Fibroblast of villous mesenchyme (primary cell): ENCODE measurements around the gene CMIP. TPM values are rescaled to one million over a fixed set of nuclear protein-coding genes. Genes with fewer than 3 reads are reported as not detected.

Experiments used
- DNase-seq: peaks from one replicate; pipeline ENCODE4 v3.0.0-alpha.2; 2010; ENCODE audit warnings: low read depth
- H3K4me3 ChIP-seq: 2 replicates; pipeline ENCODE4 v1.5.1; 2011; ENCODE audit warnings: low read depth, mild to moderate bottlenecking, low read length
- total RNA-seq: library from RNA; depleted of rRNA; stranded (reverse); fragments of >200 nt; gene quantifications from 2 replicates; pipeline ENCODE4 v1.2.3, GENCODE V29; 2012
- TF ChIP-seq, protein P1 (sequence below): IDR thresholded peaks from 2 replicates; pipeline ENCODE4 v1.5.1; 2012; ENCODE audit warnings: low read depth, mild to moderate bottlenecking, low read length; ENCODE audit not compliant: insufficient read depth

CMIP gene
- total RNA-seq, 1 donor = 7.8 TPM

DNA sequence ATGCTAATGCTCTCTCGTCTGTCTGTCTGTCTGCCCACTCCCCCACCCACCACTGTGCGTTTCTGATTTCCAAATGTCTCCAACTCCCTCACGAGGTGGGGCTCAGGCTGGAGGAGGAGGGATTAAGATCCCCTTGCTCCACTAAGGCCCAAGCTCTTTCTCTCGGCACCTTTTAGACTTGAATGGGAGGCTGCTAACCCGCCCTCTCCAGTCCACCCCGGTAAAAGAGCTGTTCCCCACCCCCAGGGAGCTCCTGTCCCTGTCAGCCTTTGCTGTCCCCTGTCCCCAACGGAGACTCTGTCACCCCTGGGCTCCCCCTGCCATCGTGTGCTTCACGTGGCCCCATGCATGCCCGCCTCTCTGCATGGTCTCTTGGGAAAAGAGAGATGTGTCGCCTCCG, 266.0 kb downstream of the CMIP start:
- DNase-seq = no peak
- TF ChIP-seq, protein P1, sequence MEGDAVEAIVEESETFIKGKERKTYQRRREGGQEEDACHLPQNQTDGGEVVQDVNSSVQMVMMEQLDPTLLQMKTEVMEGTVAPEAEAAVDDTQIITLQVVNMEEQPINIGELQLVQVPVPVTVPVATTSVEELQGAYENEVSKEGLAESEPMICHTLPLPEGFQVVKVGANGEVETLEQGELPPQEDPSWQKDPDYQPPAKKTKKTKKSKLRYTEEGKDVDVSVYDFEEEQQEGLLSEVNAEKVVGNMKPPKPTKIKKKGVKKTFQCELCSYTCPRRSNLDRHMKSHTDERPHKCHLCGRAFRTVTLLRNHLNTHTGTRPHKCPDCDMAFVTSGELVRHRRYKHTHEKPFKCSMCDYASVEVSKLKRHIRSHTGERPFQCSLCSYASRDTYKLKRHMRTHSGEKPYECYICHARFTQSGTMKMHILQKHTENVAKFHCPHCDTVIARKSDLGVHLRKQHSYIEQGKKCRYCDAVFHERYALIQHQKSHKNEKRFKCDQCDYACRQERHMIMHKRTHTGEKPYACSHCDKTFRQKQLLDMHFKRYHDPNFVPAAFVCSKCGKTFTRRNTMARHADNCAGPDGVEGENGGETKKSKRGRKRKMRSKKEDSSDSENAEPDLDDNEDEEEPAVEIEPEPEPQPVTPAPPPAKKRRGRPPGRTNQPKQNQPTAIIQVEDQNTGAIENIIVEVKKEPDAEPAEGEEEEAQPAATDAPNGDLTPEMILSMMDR = no peak
- H3K4me3 ChIP-seq = no peak overlapping the region

DNA sequence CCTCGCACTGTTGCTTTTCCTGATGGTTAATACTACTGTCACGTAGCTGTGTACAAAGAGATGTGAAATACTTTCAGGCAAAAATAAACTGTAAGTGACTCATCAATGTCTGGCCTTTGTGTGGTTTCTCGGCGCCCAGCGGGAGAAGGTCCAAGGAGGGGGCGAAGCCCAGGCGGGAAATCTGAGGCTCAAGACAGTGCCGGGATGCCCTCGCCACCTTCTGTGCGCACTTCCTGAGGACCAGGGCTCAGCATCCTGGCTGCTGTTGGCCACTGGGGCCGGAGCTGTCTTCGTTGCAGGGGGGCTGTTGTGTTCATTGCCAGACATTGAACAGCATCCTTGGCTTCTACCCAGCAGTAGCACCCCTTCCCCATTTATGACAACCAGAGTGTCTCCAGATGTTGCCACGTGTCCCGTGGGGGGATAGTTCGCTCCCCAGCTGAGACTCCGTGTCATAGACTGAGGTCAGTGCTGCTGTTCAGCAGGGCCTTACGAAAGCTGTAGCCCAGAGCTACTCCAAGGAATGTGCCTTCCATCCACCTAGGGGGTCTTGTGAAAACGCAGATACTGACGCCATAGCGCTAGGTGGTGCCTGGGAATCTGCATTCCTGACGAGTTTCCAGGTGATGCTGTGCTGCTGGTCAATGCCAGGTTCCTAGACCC, 267.2 kb downstream of the CMIP start:
- TF ChIP-seq, protein P1 = no peak
- H3K4me3 ChIP-seq = no peak overlapping the region
- peak; percentile 94 for DNase-seq

DNA sequence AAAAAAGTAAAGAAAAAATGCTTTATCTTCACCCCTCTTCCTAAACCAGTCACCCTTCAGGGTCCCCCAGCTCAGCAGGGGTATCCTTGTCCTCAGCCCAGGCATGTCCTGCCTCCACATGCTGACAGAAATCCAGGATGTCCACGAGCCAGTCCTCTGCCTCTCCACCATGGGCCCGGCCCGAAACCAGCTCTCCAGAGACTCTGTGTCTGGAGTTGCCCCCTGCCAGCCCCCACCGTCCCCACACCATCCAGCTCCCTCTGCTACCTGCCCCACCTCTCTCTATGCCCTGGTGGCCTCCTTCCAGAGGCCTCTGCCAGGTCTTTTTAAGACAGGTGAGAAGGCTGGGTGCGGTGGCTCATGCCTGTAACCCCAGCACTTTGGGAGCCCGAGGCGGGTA, 268.1 kb downstream of the CMIP start:
- TF ChIP-seq, protein P1 = no peak
- DNase-seq = no peak
- H3K4me3 ChIP-seq = no peak overlapping the region

DNA sequence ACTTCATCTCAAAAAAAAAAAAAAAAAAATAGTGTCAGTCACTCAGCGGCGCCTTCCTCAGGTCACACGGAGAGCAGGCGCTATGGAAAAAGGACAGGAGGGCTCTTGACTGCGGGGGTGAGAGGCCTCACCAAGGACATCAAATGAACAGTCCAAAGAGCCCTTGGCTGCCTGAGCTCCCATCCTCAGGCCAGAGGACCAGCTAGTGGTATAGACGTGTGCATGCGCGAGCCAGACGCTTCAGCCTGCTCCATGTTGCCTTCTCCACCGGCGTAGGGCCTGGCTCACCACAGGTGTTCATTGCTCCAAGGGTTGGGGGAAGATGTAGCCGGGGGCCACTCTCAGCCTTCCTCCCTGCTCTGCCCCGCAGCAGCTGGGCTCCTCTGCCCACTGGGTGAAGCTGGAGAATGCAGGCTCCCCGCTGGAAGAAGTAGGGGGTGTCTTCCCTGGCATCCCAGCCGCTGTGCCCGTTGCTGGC, 268.7 kb downstream of the CMIP start:
- no peak overlapping the region for H3K4me3 ChIP-seq
- TF ChIP-seq, protein P1 = no peak
- no peak for DNase-seq

DNA sequence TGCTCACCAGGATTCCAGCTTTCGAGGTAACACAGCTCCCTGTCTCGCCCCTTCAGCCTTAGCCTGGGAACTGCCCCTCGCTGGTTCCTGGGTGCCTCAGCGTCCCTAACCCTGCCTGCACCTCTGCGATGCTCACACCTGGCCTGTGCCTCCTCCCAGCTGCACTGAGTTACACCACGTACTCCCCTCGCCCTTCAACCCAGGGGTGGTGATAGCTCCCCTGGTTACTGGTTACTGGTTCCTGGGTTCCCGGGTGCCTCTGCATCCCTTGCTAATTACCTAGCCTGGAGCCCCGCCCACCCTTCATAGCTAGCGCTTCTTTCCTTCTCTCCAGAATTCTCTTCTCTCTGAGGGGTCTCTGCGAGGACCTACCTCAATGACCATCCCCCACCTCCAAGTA, 269.2 kb downstream of the CMIP start:
- TF ChIP-seq, protein P1 = no peak
- no peak for DNase-seq
- no peak overlapping the region for H3K4me3 ChIP-seq

DNA sequence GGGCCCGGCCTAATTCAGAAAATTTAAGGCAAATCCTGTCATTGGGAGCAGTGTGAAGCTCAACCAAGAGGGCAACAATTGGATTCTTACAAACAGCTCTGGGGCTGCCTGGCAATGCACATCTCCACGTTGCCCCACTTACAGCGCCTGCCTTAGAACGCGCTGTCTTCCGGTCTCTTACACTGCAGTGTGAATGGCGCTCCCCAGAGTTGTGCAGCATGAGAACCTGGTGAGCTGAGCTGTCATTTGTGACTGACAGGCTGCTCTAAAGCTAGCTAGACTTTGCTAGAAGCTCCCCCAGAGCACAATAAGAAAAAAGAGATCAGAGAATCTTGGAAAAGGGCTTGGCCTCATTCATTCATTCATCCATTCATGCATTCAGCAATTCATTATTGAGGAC, 270.0 kb downstream of the CMIP start:
- TF ChIP-seq, protein P1 = no peak
- DNase-seq = no peak
- H3K4me3 ChIP-seq = no peak overlapping the region
